GM23248 (cell line): ENCODE measurements around the gene PHOSPHO1.

Experiments used
- EZH2 ChIP-seq: fragments of 200-600 bp; sonication (generic); IDR thresholded peaks from 2 replicates; pipeline ENCODE4 v1.6.1; 2018; ENCODE audit warnings: antibody characterized with exemption, mild to moderate bottlenecking; ENCODE audit not compliant: insufficient read depth, poor library complexity, severe bottlenecking
- EZH2phosphoT487 ChIP-seq: fragments of 200-600 bp; sonication (generic); IDR thresholded peaks from 2 replicates; pipeline ENCODE4 v1.6.1; 2018; ENCODE audit warnings: antibody characterized with exemption, moderate library complexity, mild to moderate bottlenecking, low read depth; ENCODE audit not compliant: insufficient read depth

- no peak for TF ChIP-seq EZH2
- no peak for TF ChIP-seq EZH2phosphoT487
Measured at GRCh38 chr17:49213399-49213798, 17.2 kb downstream of the PHOSPHO1 start.
